Measurements from ENCODE around the gene B4GALT3.

DNA sequence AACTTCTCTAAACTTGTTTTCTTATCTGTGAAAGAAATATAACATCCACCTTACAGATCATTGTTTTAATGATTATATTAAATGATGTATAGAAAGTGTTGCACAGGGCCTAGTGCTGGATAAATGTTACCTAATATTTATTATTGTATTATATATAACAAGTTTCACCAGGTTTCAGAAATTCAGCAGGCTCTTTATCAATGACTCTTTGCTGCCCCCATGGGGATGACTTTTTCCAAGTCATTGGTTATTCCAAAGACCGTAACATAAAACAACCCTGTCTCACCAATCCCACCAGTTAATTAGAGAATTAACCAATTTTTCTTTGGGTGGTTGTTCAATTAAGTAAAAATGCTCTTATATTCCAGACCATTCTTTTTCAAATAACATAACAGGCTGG, 37.5 kb downstream of the B4GALT3 start:
- TF ChIP-seq, protein P1, sequence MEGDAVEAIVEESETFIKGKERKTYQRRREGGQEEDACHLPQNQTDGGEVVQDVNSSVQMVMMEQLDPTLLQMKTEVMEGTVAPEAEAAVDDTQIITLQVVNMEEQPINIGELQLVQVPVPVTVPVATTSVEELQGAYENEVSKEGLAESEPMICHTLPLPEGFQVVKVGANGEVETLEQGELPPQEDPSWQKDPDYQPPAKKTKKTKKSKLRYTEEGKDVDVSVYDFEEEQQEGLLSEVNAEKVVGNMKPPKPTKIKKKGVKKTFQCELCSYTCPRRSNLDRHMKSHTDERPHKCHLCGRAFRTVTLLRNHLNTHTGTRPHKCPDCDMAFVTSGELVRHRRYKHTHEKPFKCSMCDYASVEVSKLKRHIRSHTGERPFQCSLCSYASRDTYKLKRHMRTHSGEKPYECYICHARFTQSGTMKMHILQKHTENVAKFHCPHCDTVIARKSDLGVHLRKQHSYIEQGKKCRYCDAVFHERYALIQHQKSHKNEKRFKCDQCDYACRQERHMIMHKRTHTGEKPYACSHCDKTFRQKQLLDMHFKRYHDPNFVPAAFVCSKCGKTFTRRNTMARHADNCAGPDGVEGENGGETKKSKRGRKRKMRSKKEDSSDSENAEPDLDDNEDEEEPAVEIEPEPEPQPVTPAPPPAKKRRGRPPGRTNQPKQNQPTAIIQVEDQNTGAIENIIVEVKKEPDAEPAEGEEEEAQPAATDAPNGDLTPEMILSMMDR (IDR thresholded peaks at IDR 0.05) = peak in 6 of 7 experiments; percentile 32 to 67 (median 55)
- no peak for TF ChIP-seq POLR2A (IDR thresholded peaks at IDR 0.05)
